Hepatocyte (in vitro differentiated cells): ENCODE results near the gene CMIP. TPM values are rescaled to one million over a fixed set of nuclear protein-coding genes. Genes with fewer than 3 reads are reported as not detected.
A peak's percentile ranks its signal among the peaks of the same experiment; 100 is the strongest.

Source experiments
- DNase-seq: peaks from one replicate; pipeline ENCODE4 v3.0.0-alpha.2; 2016; ENCODE audit warnings: low spot score
- H2AFZ ChIP-seq: fragments of 200-600 bp; sonication (generic); 2 replicates; pipeline ENCODE4 v1.6.0; 2016; ENCODE audit warnings: antibody characterized with exemption, mild to moderate bottlenecking
- H3K27ac ChIP-seq: fragments of 200-600 bp; sonication (generic); 2 replicates; pipeline ENCODE4 v1.5.1; 2016; ENCODE audit warnings: mild to moderate bottlenecking
- H3K27me3 ChIP-seq: fragments of 200-600 bp; sonication (generic); 2 replicates; pipeline ENCODE4 v1.6.1; 2016
- H3K36me3 ChIP-seq: fragments of 200-600 bp; sonication (generic); replicated peaks from 2 replicates; pipeline ENCODE4 v1.5.1; 2016; ENCODE audit warnings: low read depth; ENCODE audit not compliant: insufficient read depth
- H3K4me1 ChIP-seq: fragments of 200-600 bp; sonication (generic); 2 replicates; pipeline ENCODE4 v1.5.1; 2016; ENCODE audit warnings: mild to moderate bottlenecking, moderate library complexity; ENCODE audit not compliant: insufficient read depth
- H3K4me2 ChIP-seq: fragments of 200-600 bp; sonication (generic); 2 replicates; pipeline ENCODE4 v1.6.0; 2016
- H3K4me3 ChIP-seq: fragments of 200-600 bp; sonication (generic); 2 replicates; pipeline ENCODE4 v1.5.1; 2016; ENCODE audit warnings: mild to moderate bottlenecking
- H3K79me2 ChIP-seq: fragments of 200-600 bp; sonication (generic); 2 replicates; pipeline ENCODE4 v1.6.0; 2017; ENCODE audit warnings: mild to moderate bottlenecking
- H3K9me2 ChIP-seq: fragments of 200-600 bp; sonication (generic); replicated peaks from 2 replicates; pipeline ENCODE4 v1.6.0; 2017; ENCODE audit warnings: mild to moderate bottlenecking; ENCODE audit not compliant: insufficient read depth
- H3K9me3 ChIP-seq: fragments of 200-600 bp; sonication (generic); 2 replicates; pipeline ENCODE4 v1.5.1; 2016; ENCODE audit warnings: low read depth, mild to moderate bottlenecking
- H4K20me1 ChIP-seq: fragments of 200-600 bp; sonication (generic); 2 replicates; pipeline ENCODE4 v1.6.0; 2016; ENCODE audit warnings: mild to moderate bottlenecking; ENCODE audit not compliant: insufficient read depth, poor library complexity, severe bottlenecking
- EZH2 ChIP-seq: fragments of 200-600 bp; sonication (generic); IDR thresholded peaks from 2 replicates; pipeline ENCODE4 v1.6.1; 2016; ENCODE audit warnings: antibody characterized with exemption, mild to moderate bottlenecking, borderline replicate concordance
- EZH2phosphoT487 ChIP-seq: fragments of 200-600 bp; sonication (generic); IDR thresholded peaks from one replicate; pipeline ENCODE4 v1.6.1; 2018; ENCODE audit warnings: antibody characterized with exemption, mild to moderate bottlenecking, low read depth, moderate library complexity; ENCODE audit not compliant: unreplicated experiment, severe bottlenecking
- WGBS: methylation state at CpG from one replicate; pipeline ENCODE4 v1.1.6; 2016; ENCODE audit warnings: low lambda C conversion rate; ENCODE audit errors: missing lambda C conversion rate; 5-methylcytosine and 5-hydroxymethylcytosine counted together
- polyA plus RNA-seq: library from polyadenylated mRNA; unstranded; fragments of >200 nt; fragmentation: Nextera tagmentation; extraction: Ambion mirVana; gene quantifications from 2 replicates; pipeline ENCODE4 v1.2.1, GENCODE V29; 2016
- total RNA-seq: library from RNA; depleted of rRNA; stranded (reverse); fragments of >200 nt; gene quantifications from 2 replicates; pipeline ENCODE4 v1.2.3, GENCODE V29; 2014
- TF ChIP-seq, protein P1 (sequence below): fragments of 200-600 bp; sonication (generic); IDR thresholded peaks from 2 replicates; pipeline ENCODE4 v1.5.1; 2016; ENCODE audit warnings: antibody characterized with exemption, mild to moderate bottlenecking; ENCODE audit not compliant: poor library complexity

The CMIP gene
- total and polyA plus RNA-seq, 2 experiments from 2014 or later, result 5.8 to 17.8 TPM

DNA sequence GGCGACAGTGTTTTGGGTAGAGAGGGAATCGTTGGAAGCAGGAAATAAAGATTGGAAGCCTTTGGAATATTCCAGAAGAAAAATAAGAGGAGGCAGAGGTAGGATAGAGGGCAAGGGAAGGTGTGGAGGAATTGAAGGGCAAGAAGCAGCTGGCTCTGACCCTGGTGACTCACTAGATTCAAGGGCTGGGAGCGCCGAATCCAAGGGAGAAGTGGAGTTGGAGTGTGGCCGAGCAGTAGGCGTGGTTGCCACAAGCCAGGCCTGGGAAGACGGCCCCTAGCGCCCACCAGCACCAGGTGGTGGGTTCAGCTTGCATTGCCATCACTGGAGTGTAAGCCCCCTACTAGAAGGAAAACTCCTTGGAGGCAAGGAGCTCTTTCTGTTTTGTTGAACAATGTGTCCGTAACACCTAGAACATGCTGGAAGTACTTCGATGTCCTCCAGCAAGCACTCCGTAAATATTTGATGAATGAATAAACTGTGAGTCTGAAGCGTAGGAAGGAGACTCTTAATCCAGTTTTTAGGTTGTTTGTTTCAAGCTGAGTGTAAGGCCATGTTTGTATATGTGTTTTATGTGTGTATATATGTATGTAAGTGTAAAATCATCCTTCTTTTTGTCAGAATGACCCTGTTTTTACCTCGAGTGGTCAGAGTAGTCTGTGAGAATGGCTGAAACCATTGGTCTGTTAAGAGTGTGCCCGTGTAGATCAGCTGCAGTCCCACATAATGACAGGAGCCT, 139.5 kb downstream of the CMIP start:
- no peak for DNase-seq
- no peak overlapping the region for H2AFZ ChIP-seq

DNA sequence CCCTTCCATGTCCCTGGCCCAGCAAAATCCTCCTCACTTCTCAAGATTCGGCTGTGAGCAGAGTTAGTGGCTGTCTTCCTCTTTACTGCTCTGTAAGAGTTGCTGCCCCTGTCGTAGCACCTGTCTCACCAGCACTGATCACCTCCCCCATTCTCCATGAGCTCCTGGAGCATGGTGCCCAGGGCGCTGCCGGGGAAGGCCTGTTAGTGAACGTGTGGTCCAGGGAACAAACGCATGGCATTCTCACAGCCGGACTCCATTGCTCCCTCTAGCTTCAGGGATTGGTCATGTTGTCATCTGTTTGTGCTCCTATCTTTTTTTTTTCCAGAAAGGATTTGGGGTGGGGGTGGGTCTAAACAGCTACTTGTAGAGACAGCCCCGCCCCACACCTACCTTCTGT, 141.2 kb downstream of the CMIP start:
- peak overlapping the region; percentile 26 for H3K4me2 ChIP-seq
- no peaks in the 10 kb centered on the region for H3K9me2 ChIP-seq
- peak; percentile 48 for DNase-seq
- H3K36me3 ChIP-seq, result no peaks in the 10 kb centered on the region
- no peaks in the 10 kb centered on the region for H3K27me3 ChIP-seq
- peak overlapping the region; percentile 86 for H3K27ac ChIP-seq
- H2AFZ ChIP-seq, result no peak overlapping the region
- TF ChIP-seq, protein P1, sequence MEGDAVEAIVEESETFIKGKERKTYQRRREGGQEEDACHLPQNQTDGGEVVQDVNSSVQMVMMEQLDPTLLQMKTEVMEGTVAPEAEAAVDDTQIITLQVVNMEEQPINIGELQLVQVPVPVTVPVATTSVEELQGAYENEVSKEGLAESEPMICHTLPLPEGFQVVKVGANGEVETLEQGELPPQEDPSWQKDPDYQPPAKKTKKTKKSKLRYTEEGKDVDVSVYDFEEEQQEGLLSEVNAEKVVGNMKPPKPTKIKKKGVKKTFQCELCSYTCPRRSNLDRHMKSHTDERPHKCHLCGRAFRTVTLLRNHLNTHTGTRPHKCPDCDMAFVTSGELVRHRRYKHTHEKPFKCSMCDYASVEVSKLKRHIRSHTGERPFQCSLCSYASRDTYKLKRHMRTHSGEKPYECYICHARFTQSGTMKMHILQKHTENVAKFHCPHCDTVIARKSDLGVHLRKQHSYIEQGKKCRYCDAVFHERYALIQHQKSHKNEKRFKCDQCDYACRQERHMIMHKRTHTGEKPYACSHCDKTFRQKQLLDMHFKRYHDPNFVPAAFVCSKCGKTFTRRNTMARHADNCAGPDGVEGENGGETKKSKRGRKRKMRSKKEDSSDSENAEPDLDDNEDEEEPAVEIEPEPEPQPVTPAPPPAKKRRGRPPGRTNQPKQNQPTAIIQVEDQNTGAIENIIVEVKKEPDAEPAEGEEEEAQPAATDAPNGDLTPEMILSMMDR, result peak; percentile 29
- TF ChIP-seq EZH2, result no peak
- no peak overlapping the region for H3K4me3 ChIP-seq
- H4K20me1 ChIP-seq, result peaks cover 27% of the 10 kb centered on the region
- no peaks in the 10 kb centered on the region for H3K9me3 ChIP-seq
- 62% methylated on average over 8 of the region's 8 CpGs for WGBS
- H3K79me2 ChIP-seq, result peaks cover 89% of the 10 kb centered on the region
- H3K4me1 ChIP-seq, result peaks cover 37% of the 10 kb centered on the region

More for the DNA sequence above, 139.5 kb downstream of the CMIP start:
- 78% methylated on average over 14 of the region's 14 CpGs for WGBS
- H3K9me3 ChIP-seq, result no peaks in the 10 kb centered on the region
- H3K27me3 ChIP-seq, result no peaks in the 10 kb centered on the region
- peaks cover 37% of the 10 kb centered on the region for H3K4me1 ChIP-seq
- TF ChIP-seq EZH2 (no peak), EZH2phosphoT487 (no peak)
- TF ChIP-seq, protein P1, result no peak
- peaks cover 86% of the 10 kb centered on the region for H3K79me2 ChIP-seq
- peaks cover 23% of the 10 kb centered on the region for H4K20me1 ChIP-seq
- H3K27ac ChIP-seq, result peak overlapping the region; percentile 47
- no peak overlapping the region for H3K4me3 ChIP-seq
- H3K9me2 ChIP-seq, result no peaks in the 10 kb centered on the region
- no peaks in the 10 kb centered on the region for H3K36me3 ChIP-seq
- H3K4me2 ChIP-seq, result no peak overlapping the region

DNA sequence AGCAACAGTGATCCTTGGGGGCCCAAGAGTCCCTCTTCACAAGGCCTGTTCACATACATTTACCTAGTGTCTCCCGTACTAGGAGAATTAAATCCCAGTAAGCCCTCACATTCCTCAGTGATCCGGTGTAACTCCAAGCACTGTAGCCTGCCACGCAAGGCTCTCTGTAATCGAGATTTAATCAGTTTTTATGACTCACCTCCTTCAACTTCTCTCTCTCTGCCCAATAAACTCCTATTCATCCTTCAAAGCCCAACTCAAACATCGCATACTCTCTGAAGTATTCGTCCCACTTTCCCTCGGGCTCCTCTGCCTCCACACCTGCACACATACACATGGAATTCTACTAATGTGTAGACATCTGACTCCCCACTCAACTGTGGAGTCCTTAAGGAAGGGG, 141.8 kb downstream of the CMIP start:
- H3K27me3 ChIP-seq, result no peaks in the 10 kb centered on the region
- H3K36me3 ChIP-seq, result no peaks in the 10 kb centered on the region
- H3K4me1 ChIP-seq, result peaks cover 30% of the 10 kb centered on the region
- no peaks in the 10 kb centered on the region for H3K9me3 ChIP-seq
- H3K4me3 ChIP-seq, result no peak overlapping the region
- H3K27ac ChIP-seq, result peak overlapping the region; percentile 86
- DNase-seq, result peak; percentile 75
- no peak overlapping the region for H2AFZ ChIP-seq
- TF ChIP-seq, protein P1, result no peak
- TF ChIP-seq EZH2phosphoT487, result peak; percentile 96
- WGBS, result 22% methylated on average over 7 of the region's 7 CpGs
- H4K20me1 ChIP-seq, result peaks cover 27% of the 10 kb centered on the region
- no peaks in the 10 kb centered on the region for H3K9me2 ChIP-seq
- peak overlapping the region; percentile 26 for H3K4me2 ChIP-seq
- H3K79me2 ChIP-seq, result peaks cover 91% of the 10 kb centered on the region
